Endodermal cell (in vitro differentiated cells): ENCODE data around the gene IPPK. TPM values are rescaled to one million over a fixed set of nuclear protein-coding genes. Genes with fewer than 3 reads are reported as not detected.
A peak's percentile ranks its signal among the peaks of the same experiment; 100 is the strongest.

Source experiments
- DNase-seq: peaks from one replicate; pipeline ENCODE4 v3.0.0-alpha.2; 2017
- H3K27ac ChIP-seq: 2 replicates; pipeline ENCODE4 v1.5.1; 2013; ENCODE audit warnings: mild to moderate bottlenecking, low read depth, low read length, moderate library complexity
- H3K27me3 ChIP-seq: 2 replicates; pipeline ENCODE4 v1.6.1; 2013; ENCODE audit warnings: mild to moderate bottlenecking, low read length, moderate library complexity; ENCODE audit not compliant: insufficient read depth, control insufficient read depth, poor library complexity, severe bottlenecking
- H3K36me3 ChIP-seq: 2 replicates; pipeline ENCODE4 v1.7.0; 2013; ENCODE audit warnings: mild to moderate bottlenecking, low read length, moderate library complexity; ENCODE audit not compliant: control insufficient read depth, insufficient read depth
- H3K4me1 ChIP-seq: one replicate; pipeline ENCODE4 v1.7.0; 2013; ENCODE audit warnings: low read length; ENCODE audit not compliant: control insufficient read depth, insufficient read depth
- H3K4me3 ChIP-seq: 2 replicates; pipeline ENCODE4 v1.5.1; 2013; ENCODE audit warnings: mild to moderate bottlenecking, low read length, moderate library complexity
- H3K9ac ChIP-seq: 2 replicates; pipeline ENCODE4 v1.6.1; 2013; ENCODE audit warnings: mild to moderate bottlenecking, low read length, moderate library complexity; ENCODE audit not compliant: poor library complexity, severe bottlenecking; ENCODE audit errors: extremely low read depth
- H3K9me3 ChIP-seq: 2 replicates; pipeline ENCODE4 v1.6.1; 2013; ENCODE audit warnings: mild to moderate bottlenecking, low read length, moderate library complexity; ENCODE audit not compliant: control insufficient read depth
- H3K27ac Mint-ChIP-seq: 2 replicates; pipeline ENCODE4 v1.8.0; 2020; ENCODE audit warnings: mixed read lengths
- H3K27me3 Mint-ChIP-seq: 2 replicates; pipeline ENCODE4 v1.8.0; 2021; ENCODE audit warnings: mild to moderate bottlenecking, mixed read lengths; ENCODE audit not compliant: insufficient read depth
- H3K36me3 Mint-ChIP-seq: 2 replicates; pipeline ENCODE4 v1.8.0; 2020; ENCODE audit warnings: low read depth, mixed read lengths
- H3K4me1 Mint-ChIP-seq: 2 replicates; pipeline ENCODE4 v1.8.0; 2020; ENCODE audit warnings: mixed read lengths
- H3K4me3 Mint-ChIP-seq: 2 replicates; pipeline ENCODE4 v1.8.0; 2020; ENCODE audit warnings: mild to moderate bottlenecking, moderate library complexity, mixed read lengths
- H3K9me3 Mint-ChIP-seq: 2 replicates; pipeline ENCODE4 v1.8.0; 2020; ENCODE audit warnings: mild to moderate bottlenecking, mixed read lengths
- WGBS, 2 experiments: methylation state at CpG; one replicate each; pipeline versions ENCODE4 v1.1.5 to v1.1.7; 2013; ENCODE audit warnings: missing lambda C conversion rate in 2 of 2, mixed read lengths in 1 of 2; ENCODE audit not compliant: insufficient coverage in 1 of 2, insufficient read length in 1 of 2; 5-methylcytosine and 5-hydroxymethylcytosine counted together
- total RNA-seq, 2 donors: library from RNA; stranded (reverse); fragmentation: NEBNext Ultra II Directional in 1 of 2; extraction: Animal tissue kit (Norgen Biotek cat#: 25700) in 1 of 2; gene quantifications; 2 replicates in 1 of 2; 3 replicates in 1 of 2; pipeline ENCODE4 v1.2.1, GENCODE V29; 2021
- TF ChIP-seq, protein P1 (sequence below): fragments of 200-600 bp; sonication (generic); conservative IDR thresholded peaks from 2 replicates; pipeline ENCODE4 v1.5.0; 2021; ENCODE audit warnings: antibody characterized with exemption, mild to moderate bottlenecking

The IPPK gene
- total RNA-seq, 2 donors from 2014 or later: 9.3 TPM

- Mint-ChIP-seq H3K4me1 (peaks cover 2% of the 10 kb centered on the region), H3K36me3 (peaks cover 37% of the 10 kb centered on the region), H3K27me3 (no peaks in the 10 kb centered on the region), H3K4me3 (no peak overlapping the region), H3K27ac (no peak overlapping the region), H3K9me3 (no peaks in the 10 kb centered on the region)
- no peak overlapping the region for H3K9ac ChIP-seq
- no peaks in the 10 kb centered on the region for H3K27me3 ChIP-seq
- no peaks in the 10 kb centered on the region for H3K9me3 ChIP-seq
- no peak overlapping the region for H3K27ac ChIP-seq
- no peak for DNase-seq
- H3K4me1 ChIP-seq: no peaks in the 10 kb centered on the region
- TF ChIP-seq, protein P1, sequence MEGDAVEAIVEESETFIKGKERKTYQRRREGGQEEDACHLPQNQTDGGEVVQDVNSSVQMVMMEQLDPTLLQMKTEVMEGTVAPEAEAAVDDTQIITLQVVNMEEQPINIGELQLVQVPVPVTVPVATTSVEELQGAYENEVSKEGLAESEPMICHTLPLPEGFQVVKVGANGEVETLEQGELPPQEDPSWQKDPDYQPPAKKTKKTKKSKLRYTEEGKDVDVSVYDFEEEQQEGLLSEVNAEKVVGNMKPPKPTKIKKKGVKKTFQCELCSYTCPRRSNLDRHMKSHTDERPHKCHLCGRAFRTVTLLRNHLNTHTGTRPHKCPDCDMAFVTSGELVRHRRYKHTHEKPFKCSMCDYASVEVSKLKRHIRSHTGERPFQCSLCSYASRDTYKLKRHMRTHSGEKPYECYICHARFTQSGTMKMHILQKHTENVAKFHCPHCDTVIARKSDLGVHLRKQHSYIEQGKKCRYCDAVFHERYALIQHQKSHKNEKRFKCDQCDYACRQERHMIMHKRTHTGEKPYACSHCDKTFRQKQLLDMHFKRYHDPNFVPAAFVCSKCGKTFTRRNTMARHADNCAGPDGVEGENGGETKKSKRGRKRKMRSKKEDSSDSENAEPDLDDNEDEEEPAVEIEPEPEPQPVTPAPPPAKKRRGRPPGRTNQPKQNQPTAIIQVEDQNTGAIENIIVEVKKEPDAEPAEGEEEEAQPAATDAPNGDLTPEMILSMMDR: no peak
- WGBS, 2 experiments: 95% methylated on average over 21 to 26 of the region's 26 CpGs
- no peak overlapping the region for H3K4me3 ChIP-seq
- H3K36me3 ChIP-seq: peaks cover 41% of the 10 kb centered on the region
Observed at GRCh38 chr9:92637886-92638620, 31.9 kb downstream of the IPPK start.

GRCh38 chr9:92637326-92637725, 32.6 kb downstream of the IPPK start:
- H3K27me3 Mint-ChIP-seq: no peaks in the 10 kb centered on the region
- DNase-seq: peak; percentile 17
- Histone ChIP-seq H3K9ac (no peak overlapping the region), H3K4me1 (no peaks in the 10 kb centered on the region), H3K9me3 (no peaks in the 10 kb centered on the region), H3K27me3 (no peaks in the 10 kb centered on the region), H3K4me3 (no peak overlapping the region), H3K36me3 (peaks cover 39% of the 10 kb centered on the region), H3K27ac (no peak overlapping the region)
- H3K4me1 Mint-ChIP-seq: peaks cover 2% of the 10 kb centered on the region
- no peaks in the 10 kb centered on the region for H3K9me3 Mint-ChIP-seq
- H3K36me3 Mint-ChIP-seq: peaks cover 39% of the 10 kb centered on the region
- H3K27ac Mint-ChIP-seq: no peak overlapping the region
- TF ChIP-seq, protein P1: no peak
- 92 to 96% methylated on average over 4 to 7 of the region's 7 CpGs for WGBS, 2 experiments
- H3K4me3 Mint-ChIP-seq: no peak overlapping the region

DNA sequence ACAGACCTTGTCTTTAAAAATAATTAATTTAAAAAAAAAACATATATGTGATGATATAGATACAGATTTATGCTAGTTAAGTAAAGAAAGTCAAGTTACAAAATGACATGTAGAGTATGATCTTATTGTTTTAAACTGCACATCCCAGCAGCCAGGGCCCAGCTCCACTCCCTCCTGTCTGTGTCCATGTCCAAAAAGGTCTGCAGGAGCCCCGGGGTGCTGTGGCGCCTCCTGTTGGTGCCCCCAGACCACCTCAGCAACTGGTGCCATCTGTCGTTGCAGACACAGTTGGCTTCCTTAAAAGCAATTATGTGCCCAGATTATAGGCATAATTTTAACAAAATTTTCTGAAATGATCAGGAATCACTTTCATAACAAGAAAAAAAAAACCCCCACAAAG, 33.3 kb downstream of the IPPK start:
- DNase-seq: peak; percentile 35
- Mint-ChIP-seq H3K4me3 (no peak overlapping the region), H3K9me3 (no peaks in the 10 kb centered on the region), H3K36me3 (peaks cover 41% of the 10 kb centered on the region), H3K27me3 (no peaks in the 10 kb centered on the region), H3K4me1 (peaks cover 2% of the 10 kb centered on the region), H3K27ac (no peak overlapping the region)
- Histone ChIP-seq H3K4me3 (no peak overlapping the region), H3K9me3 (no peaks in the 10 kb centered on the region), H3K4me1 (no peaks in the 10 kb centered on the region), H3K9ac (no peak overlapping the region), H3K27me3 (no peaks in the 10 kb centered on the region), H3K36me3 (peaks cover 44% of the 10 kb centered on the region), H3K27ac (no peak overlapping the region)
- TF ChIP-seq, protein P1: peak; percentile 29
- 92 to 100% methylated on average over 3 of the region's 3 CpGs for WGBS, 2 experiments
